Mesenchymal stem cell (in vitro differentiated cells and primary cell): Measurements from ENCODE around the gene LCE1C. TPM values are rescaled to one million over a fixed set of nuclear protein-coding genes. Genes with fewer than 3 reads are reported as not detected.

ENCODE experiments used
- DNase-seq: peaks from one replicate; pipeline ENCODE4 v3.0.0-alpha.2; 2013
- H2AFZ ChIP-seq: one replicate; pipeline ENCODE4 v1.6.1; 2013; ENCODE audit warnings: low read depth, mild to moderate bottlenecking, control low read depth, inconsistent platforms, low read length, moderate library complexity
- H2AK5ac ChIP-seq: 2 replicates; pipeline ENCODE4 v1.6.1; 2013; ENCODE audit warnings: low read length, moderate library complexity, mild to moderate bottlenecking, inconsistent platforms; ENCODE audit not compliant: severe bottlenecking
- H2BK120ac ChIP-seq: one replicate; pipeline ENCODE4 v1.6.1; 2013; ENCODE audit warnings: low read depth, mild to moderate bottlenecking, inconsistent platforms, low read length, moderate library complexity
- H2BK12ac ChIP-seq, 2 experiments: one replicate each; pipeline ENCODE4 v1.6.1; 2013; ENCODE audit warnings: inconsistent platforms in 2 of 2, low read length in 2 of 2, mild to moderate bottlenecking in 2 of 2, moderate library complexity in 2 of 2, control low read depth in 1 of 2
- H2BK15ac ChIP-seq: one replicate; pipeline ENCODE4 v1.6.1; 2013; ENCODE audit warnings: mild to moderate bottlenecking, low read depth, inconsistent platforms; ENCODE audit not compliant: poor library complexity, severe bottlenecking
- H2BK5ac ChIP-seq: 2 replicates; pipeline ENCODE4 v1.6.1; 2013; ENCODE audit warnings: low read depth, mild to moderate bottlenecking, low read length, control low read depth, inconsistent platforms; ENCODE audit not compliant: poor library complexity, severe bottlenecking
- H3K14ac ChIP-seq, 2 experiments: one replicate each; pipeline ENCODE4 v1.6.1; 2013; ENCODE audit warnings: inconsistent platforms in 2 of 2, low read length in 2 of 2, control low read depth in 1 of 2, mild to moderate bottlenecking in 1 of 2, moderate library complexity in 1 of 2
- H3K18ac ChIP-seq, 2 experiments: one replicate each; pipeline ENCODE4 v1.6.1; 2013; ENCODE audit warnings: inconsistent platforms in 2 of 2, low read length in 2 of 2, control low read depth in 1 of 2, low read depth in 1 of 2, mild to moderate bottlenecking in 1 of 2
- H3K23ac ChIP-seq, 2 experiments: one replicate each; pipeline ENCODE4 v1.6.1; 2013; ENCODE audit warnings: inconsistent platforms in 2 of 2, low read length in 2 of 2, mild to moderate bottlenecking in 2 of 2, moderate library complexity in 2 of 2, control low read depth in 1 of 2
- H3K27ac ChIP-seq: 2 replicates; pipeline ENCODE4 v1.5.1; 2013; ENCODE audit warnings: mild to moderate bottlenecking, moderate library complexity, low read length, control low read depth, inconsistent platforms; ENCODE audit not compliant: poor library complexity, severe bottlenecking
- H3K27me3 ChIP-seq, 2 experiments: 2 replicates each; pipeline versions ENCODE4 v1.6.1 to v1.7.0; 2013; ENCODE audit warnings: low read length in 2 of 2, mild to moderate bottlenecking in 2 of 2, moderate library complexity in 2 of 2, control low read depth in 1 of 2, inconsistent platforms in 1 of 2; ENCODE audit not compliant: control insufficient read depth in 1 of 2, insufficient read depth in 1 of 2
- H3K36me3 ChIP-seq, 2 experiments: 2 replicates each; pipeline versions ENCODE4 v1.6.1 to v1.7.0; 2013; ENCODE audit warnings: low read length in 2 of 2, control low read depth in 1 of 2, inconsistent platforms in 1 of 2, low read depth in 1 of 2, mild to moderate bottlenecking in 1 of 2; ENCODE audit not compliant: insufficient read depth in 2 of 2, control insufficient read depth in 1 of 2
- H3K4ac ChIP-seq, 2 experiments: one replicate each; pipeline ENCODE4 v1.6.1; 2013; ENCODE audit warnings: inconsistent platforms in 2 of 2, low read length in 2 of 2, mild to moderate bottlenecking in 2 of 2, moderate library complexity in 2 of 2, control low read depth in 1 of 2, low read depth in 1 of 2
- H3K4me1 ChIP-seq: 2 replicates; pipeline ENCODE4 v1.6.1; 2013; ENCODE audit warnings: low read depth, low read length, control low read depth; ENCODE audit not compliant: control insufficient read depth, insufficient read depth
- H3K4me2 ChIP-seq: 2 replicates; pipeline ENCODE4 v1.6.1; 2013; ENCODE audit warnings: low read length, mild to moderate bottlenecking, inconsistent platforms; ENCODE audit not compliant: poor library complexity, severe bottlenecking
- H3K4me3 ChIP-seq, 2 experiments: 2 replicates each; pipeline versions ENCODE4 v1.5.1 to v1.7.0; 2013; ENCODE audit warnings: low read length in 2 of 2, mild to moderate bottlenecking in 2 of 2, control low read depth in 1 of 2, low read depth in 1 of 2; ENCODE audit not compliant: insufficient read depth in 1 of 2
- H3K79me1 ChIP-seq: replicated peaks from 2 replicates; pipeline ENCODE4 v1.6.1; 2013; ENCODE audit warnings: mild to moderate bottlenecking, control low read depth, low read length, inconsistent platforms; ENCODE audit not compliant: poor library complexity, severe bottlenecking
- H3K9ac ChIP-seq: 2 replicates; pipeline ENCODE4 v1.7.0; 2013; ENCODE audit warnings: mild to moderate bottlenecking, low read length, moderate library complexity
- H3K9me3 ChIP-seq: 2 replicates; pipeline ENCODE4 v1.7.0; 2013; ENCODE audit warnings: mild to moderate bottlenecking, low read length; ENCODE audit not compliant: control insufficient read depth
- H4K8ac ChIP-seq: one replicate; pipeline ENCODE4 v1.6.1; 2013; ENCODE audit warnings: inconsistent platforms, mild to moderate bottlenecking, low read length, moderate library complexity
- H4K91ac ChIP-seq: one replicate; pipeline ENCODE4 v1.6.1; 2013; ENCODE audit warnings: mild to moderate bottlenecking, low read length, inconsistent platforms
- WGBS: methylation state at CpG from one replicate; pipeline ENCODE4 v1.1.7; 2013; ENCODE audit warnings: mixed read lengths; 5-methylcytosine and 5-hydroxymethylcytosine counted together
- polyA plus RNA-seq, 2 experiments: library from polyadenylated mRNA; stranded (reverse); fragments of 200-250 nt; gene quantifications; one replicate each; pipeline ENCODE4 v1.2.3, GENCODE V29; 2013

LCE1C gene, protein sequence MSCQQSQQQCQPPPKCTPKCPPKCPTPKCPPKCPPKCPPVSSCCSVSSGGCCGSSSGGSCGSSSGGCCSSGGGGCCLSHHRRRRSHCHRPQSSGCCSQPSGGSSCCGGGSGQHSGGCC
- polyA plus RNA-seq (2013, experiment 1 of 2), result not detected
- polyA plus RNA-seq (2013, experiment 2 of 2), result not detected

DNA sequence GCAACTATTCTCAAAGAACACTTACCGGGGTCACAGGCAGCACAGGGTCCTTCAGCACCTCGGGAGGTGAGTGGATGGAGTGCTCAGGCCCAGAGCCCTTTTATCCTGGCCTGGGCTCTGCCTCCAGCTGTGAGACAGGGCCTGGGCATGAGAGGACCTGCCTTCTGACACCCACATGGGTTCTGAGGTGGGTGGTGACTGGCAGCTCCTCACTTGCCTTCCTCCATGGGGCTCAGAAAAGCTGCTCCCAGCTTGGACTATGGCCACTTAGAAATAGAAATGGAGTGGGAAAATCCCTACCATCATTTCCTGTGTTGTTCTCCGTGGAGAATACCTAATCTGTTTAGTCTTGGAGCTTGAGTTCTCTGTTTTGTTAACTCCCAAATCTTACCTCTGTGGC is at the start of gene LCE1C:
LCE1C (minus strand) TSS at position 76 of the 400 bp plus-strand sequence. CDS start 1,173 bp downstream, outside the sequence.
- Histone ChIP-seq H3K18ac (no peak within 1 kb of the TSS), H3K27ac (no peak within 1 kb of the TSS), H4K91ac (no peak within 1 kb of the TSS), H2AK5ac (no peak within 1 kb of the TSS), H2BK5ac (no peak within 1 kb of the TSS), H3K14ac (no peak within 1 kb of the TSS), H2BK120ac (no peak within 1 kb of the TSS), H3K27me3 (no peaks in the 10 kb centered on the region), H3K23ac (no peak within 1 kb of the TSS), H2BK15ac (no peak within 1 kb of the TSS), H2AFZ (no peak within 1 kb of the TSS), H3K4me3 (no peak within 1 kb of the TSS), H3K9ac (no peak within 1 kb of the TSS), H3K9me3 (no peaks in the 10 kb centered on the region), H3K4me1 (no peaks in the 10 kb centered on the region), H3K4ac (no peak within 1 kb of the TSS), H3K36me3 (no peaks in the 10 kb centered on the region), H3K4me2 (no peak within 1 kb of the TSS), H2BK12ac (no peak within 1 kb of the TSS), H4K8ac (no peak within 1 kb of the TSS), H3K79me1 (no peaks in the 10 kb centered on the region)
- WGBS, result 22% methylated on average over 2 of the region's 3 CpGs
- no peak for DNase-seq

DNA sequence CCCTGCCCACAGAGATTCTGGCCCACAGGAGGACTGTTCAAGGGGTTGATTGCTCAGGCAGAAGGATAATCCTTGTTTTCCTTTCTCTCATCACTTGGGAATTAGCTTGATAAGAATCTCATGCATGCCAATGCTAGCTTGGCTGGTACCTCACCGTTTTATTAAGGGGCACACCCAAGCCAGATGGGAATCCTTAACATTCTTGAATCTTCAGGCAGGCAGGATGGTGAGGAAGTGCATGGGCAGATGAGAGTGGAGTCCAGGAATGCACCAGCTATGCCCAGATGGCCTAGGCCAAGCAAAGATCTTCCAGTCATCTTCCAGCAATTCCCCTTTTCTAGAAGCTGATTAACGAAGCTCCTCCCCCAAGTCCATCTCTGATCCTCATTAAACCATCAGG is 49.2 kb upstream of the LCE1C start:
- H3K27ac ChIP-seq, result no peak overlapping the region
- no peak overlapping the region for H3K18ac ChIP-seq
- H4K8ac ChIP-seq, result no peak overlapping the region
- H2BK5ac ChIP-seq, result no peak overlapping the region
- no peak for DNase-seq
- no peak overlapping the region for H2AK5ac ChIP-seq
- no peak overlapping the region for H3K4ac ChIP-seq
- WGBS, result 14% methylated on average over 2 of the region's 2 CpGs
- H2AFZ ChIP-seq, result no peak overlapping the region
- no peak overlapping the region for H3K9ac ChIP-seq
- no peak overlapping the region for H4K91ac ChIP-seq
- H3K79me1 ChIP-seq, result no peaks in the 10 kb centered on the region
- no peak overlapping the region for H2BK12ac ChIP-seq
- no peaks in the 10 kb centered on the region for H3K36me3 ChIP-seq
- no peaks in the 10 kb centered on the region for H3K9me3 ChIP-seq
- H3K4me1 ChIP-seq, result no peaks in the 10 kb centered on the region
- H3K27me3 ChIP-seq, result peaks cover 0 to 5% of the 10 kb centered on the region in 2 experiments
- no peak overlapping the region for H3K23ac ChIP-seq
- H2BK120ac ChIP-seq, result no peak overlapping the region
- no peak overlapping the region for H3K14ac ChIP-seq
- H2BK15ac ChIP-seq, result no peak overlapping the region
- H3K4me2 ChIP-seq, result no peak overlapping the region
- H3K4me3 ChIP-seq, result no peak overlapping the region

DNA sequence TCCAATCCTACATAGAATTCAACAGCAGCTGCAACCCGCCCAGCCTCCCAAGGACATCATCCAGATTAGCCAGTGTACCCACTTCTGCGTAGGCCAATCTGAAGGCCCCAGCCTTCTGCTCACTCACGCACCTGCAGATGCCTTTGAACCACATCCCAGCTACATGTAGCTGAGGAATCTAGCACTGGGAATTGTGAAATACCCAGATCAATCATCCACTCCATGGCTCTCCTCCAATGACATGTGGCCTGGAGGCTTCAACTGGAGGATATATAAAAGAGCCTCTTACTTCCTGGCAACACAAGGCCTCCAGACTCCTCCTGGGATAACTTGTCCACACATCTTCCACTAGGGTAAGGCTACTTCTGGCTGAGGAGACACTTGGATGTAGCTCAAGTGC is 36.1 kb upstream of the LCE1C start, which contains the start of gene LCE6A:
LCE6A (plus strand) TSS at position 301 of the 400 bp plus-strand sequence. CDS start 665 bp downstream, outside the sequence.
- Histone ChIP-seq H4K91ac (no peak within 1 kb of the TSS), H3K27ac (no peak within 1 kb of the TSS), H3K36me3 (no peaks in the 10 kb centered on the region), H3K9me3 (no peaks in the 10 kb centered on the region), H3K4me2 (no peak within 1 kb of the TSS), H2BK15ac (no peak within 1 kb of the TSS), H3K14ac (no peak within 1 kb of the TSS), H3K4ac (no peak within 1 kb of the TSS), H2AK5ac (no peak within 1 kb of the TSS), H2BK12ac (no peak within 1 kb of the TSS), H3K4me1 (no peaks in the 10 kb centered on the region), H2BK120ac (no peak within 1 kb of the TSS), H4K8ac (no peak within 1 kb of the TSS), H3K4me3 (no peak within 1 kb of the TSS), H2BK5ac (no peak within 1 kb of the TSS), H3K27me3 (no peaks in the 10 kb centered on the region), H3K9ac (no peak within 1 kb of the TSS), H2AFZ (no peak within 1 kb of the TSS), H3K23ac (no peak within 1 kb of the TSS), H3K18ac (no peak within 1 kb of the TSS), H3K79me1 (no peaks in the 10 kb centered on the region)
- 70% methylated on average over 3 of the region's 3 CpGs for WGBS
- DNase-seq, result no peak

DNA sequence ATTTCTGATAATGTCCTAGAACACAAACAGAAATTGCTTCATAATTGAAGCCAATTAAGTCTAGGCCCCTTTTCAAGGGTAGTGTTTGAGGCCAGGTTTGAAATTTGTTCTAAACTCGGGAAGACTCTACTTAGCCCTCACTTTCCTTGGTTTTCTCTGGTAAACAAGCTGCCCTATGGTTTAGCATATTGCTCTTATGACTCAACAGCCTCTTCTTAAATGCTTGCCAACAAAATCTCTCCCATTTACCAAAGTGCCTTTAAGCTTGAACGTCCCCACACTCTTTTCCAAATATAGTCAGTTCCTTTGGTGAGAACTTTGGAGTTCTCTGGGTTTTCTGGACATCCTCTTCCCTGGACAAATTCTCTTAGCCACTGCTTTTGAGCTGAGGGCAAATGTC is 30.4 kb upstream of the LCE1C start:
- Histone ChIP-seq H3K79me1 (no peaks in the 10 kb centered on the region), H3K23ac (no peak overlapping the region), H2BK15ac (no peak overlapping the region), H4K8ac (no peak overlapping the region), H4K91ac (no peak overlapping the region), H3K4me2 (no peak overlapping the region), H2BK12ac (no peak overlapping the region), H3K27ac (no peak overlapping the region), H2BK5ac (no peak overlapping the region), H3K14ac (no peak overlapping the region), H3K36me3 (no peaks in the 10 kb centered on the region), H3K18ac (no peak overlapping the region), H3K4me3 (no peak overlapping the region), H3K4me1 (no peaks in the 10 kb centered on the region), H3K9me3 (no peaks in the 10 kb centered on the region), H3K9ac (no peak overlapping the region), H3K27me3 (no peaks in the 10 kb centered on the region), H2AFZ (no peak overlapping the region), H3K4ac (no peak overlapping the region), H2BK120ac (no peak overlapping the region), H2AK5ac (no peak overlapping the region)
- DNase-seq, result no peak
- WGBS, result 21% methylated on average over 2 of the region's 2 CpGs
